Inflammatory macrophage treated with lipopolysaccharide for 1 hour (primary cell): ENCODE data around the gene AAMDC.
"Not testable (repeated sequence)": the region's sequence is repeated elsewhere in the genome, so short reads cannot be mapped to it uniquely, and the experiment has no call there.

Experiments
- DNase-seq, 2 donors: peaks; one replicate each; pipeline ENCODE4 v3.0.0-alpha.2; 2020 to 2022

AAMDC gene

GRCh38 chr11:77822126-77822525, 1.2 kb downstream of the AAMDC start:
- DNase-seq = not testable (repeated sequence)

GRCh38 chr11:77823775-77824174, 2.8 kb downstream of the AAMDC start:
- peak; percentile 18 to 43 for DNase-seq

GRCh38 chr11:77828926-77829325, 8.0 kb downstream of the AAMDC start:
- no peak for DNase-seq

- no peak for DNase-seq
Measured at GRCh38 chr11:77833302-77833701, 12.4 kb downstream of the AAMDC start.

- peak; percentile 24 to 36 for DNase-seq
Measured at GRCh38 chr11:77842441-77843121, 21.6 kb downstream of the AAMDC start.

GRCh38 chr11:77843700-77844099, 22.8 kb downstream of the AAMDC start:
- not testable (repeated sequence) for DNase-seq

GRCh38 chr11:77851503-77851902, 30.6 kb downstream of the AAMDC start:
- DNase-seq = no peak

- DNase-seq = no peak
Measured at GRCh38 chr11:77854838-77855237, 33.9 kb downstream of the AAMDC start.

GRCh38 chr11:77857906-77858457, 37.0 kb downstream of the AAMDC start:
- not testable (repeated sequence) for DNase-seq

- not testable (repeated sequence) for DNase-seq
Measured at GRCh38 chr11:77861444-77861843, 40.5 kb downstream of the AAMDC start.

- DNase-seq = no peak
Measured at GRCh38 chr11:77865805-77866204, 44.9 kb downstream of the AAMDC start.

GRCh38 chr11:77866336-77866735, 45.4 kb downstream of the AAMDC start:
- no peak for DNase-seq

- no peak for DNase-seq
Measured at GRCh38 chr11:77868744-77869143, 47.8 kb downstream of the AAMDC start.

- DNase-seq = no peak
Measured at GRCh38 chr11:77871855-77872254, 50.9 kb downstream of the AAMDC start.

- no peak for DNase-seq
Measured at GRCh38 chr11:77873345-77873744, 52.4 kb downstream of the AAMDC start.

- DNase-seq = no peak
Measured at GRCh38 chr11:77874206-77874605, 53.3 kb downstream of the AAMDC start.

GRCh38 chr11:77876045-77876444, 55.1 kb downstream of the AAMDC start:
- no peak for DNase-seq

GRCh38 chr11:77878247-77878646, 57.3 kb downstream of the AAMDC start:
- not testable (repeated sequence) for DNase-seq

GRCh38 chr11:77879218-77879617, 58.3 kb downstream of the AAMDC start:
- no peak for DNase-seq

GRCh38 chr11:77882396-77882795, 61.5 kb downstream of the AAMDC start:
- DNase-seq = no peak

GRCh38 chr11:77883775-77884174, 62.8 kb downstream of the AAMDC start:
- DNase-seq = no peak

GRCh38 chr11:77884186-77884828, 63.4 kb downstream of the AAMDC start:
- DNase-seq = no peak

- no peak for DNase-seq
Measured at GRCh38 chr11:77884829-77885190, 63.9 kb downstream of the AAMDC start.

GRCh38 chr11:77886401-77886800, 65.5 kb downstream of the AAMDC start:
- no peak for DNase-seq
